NCI-H1694 treated with DMSO at 0.1 percent for 48 hours (cell line): ENCODE measurements around the gene HES5.

Source experiments
- DNase-seq: peaks from one replicate; lab custom pipeline; 2025; lab: John Stamatoyannopoulos, UW

Gene HES5

DNA sequence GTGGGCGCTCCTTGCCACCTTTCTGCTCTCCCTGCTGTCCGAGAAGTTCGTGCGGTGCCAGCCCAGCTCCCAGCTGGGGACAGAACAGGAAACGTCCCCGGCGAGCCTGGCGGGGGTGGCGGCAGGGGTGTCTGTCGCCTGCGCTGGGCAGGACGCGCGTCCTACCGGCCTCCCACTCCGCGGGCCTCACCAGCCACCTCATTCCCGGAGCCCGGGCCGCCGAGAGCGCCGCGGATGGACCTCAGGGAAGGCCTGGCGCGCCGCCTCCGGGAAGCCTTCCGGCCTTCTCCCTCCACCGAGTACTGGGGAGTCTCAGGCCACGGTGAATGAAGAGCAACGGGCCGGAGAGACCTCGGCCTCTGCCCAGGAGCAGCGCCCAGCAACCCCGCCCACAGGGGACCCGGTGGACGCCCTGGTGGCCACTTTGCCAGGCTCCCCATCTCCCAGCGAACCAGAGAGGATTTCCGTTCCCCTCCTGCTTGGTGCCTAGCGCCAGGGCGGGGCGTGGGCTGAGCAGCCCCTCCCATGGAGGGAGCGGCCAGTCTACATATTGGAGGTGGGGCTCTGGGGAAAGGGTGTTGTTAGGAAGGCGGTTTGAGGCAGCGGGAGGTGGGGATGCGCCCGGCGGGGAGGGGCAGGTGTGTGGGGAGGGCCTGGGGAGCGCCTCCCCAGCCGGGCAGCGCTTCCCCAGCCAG lies 16.6 kb upstream of the HES5 start:
- peak; percentile 72 for DNase-seq

DNA sequence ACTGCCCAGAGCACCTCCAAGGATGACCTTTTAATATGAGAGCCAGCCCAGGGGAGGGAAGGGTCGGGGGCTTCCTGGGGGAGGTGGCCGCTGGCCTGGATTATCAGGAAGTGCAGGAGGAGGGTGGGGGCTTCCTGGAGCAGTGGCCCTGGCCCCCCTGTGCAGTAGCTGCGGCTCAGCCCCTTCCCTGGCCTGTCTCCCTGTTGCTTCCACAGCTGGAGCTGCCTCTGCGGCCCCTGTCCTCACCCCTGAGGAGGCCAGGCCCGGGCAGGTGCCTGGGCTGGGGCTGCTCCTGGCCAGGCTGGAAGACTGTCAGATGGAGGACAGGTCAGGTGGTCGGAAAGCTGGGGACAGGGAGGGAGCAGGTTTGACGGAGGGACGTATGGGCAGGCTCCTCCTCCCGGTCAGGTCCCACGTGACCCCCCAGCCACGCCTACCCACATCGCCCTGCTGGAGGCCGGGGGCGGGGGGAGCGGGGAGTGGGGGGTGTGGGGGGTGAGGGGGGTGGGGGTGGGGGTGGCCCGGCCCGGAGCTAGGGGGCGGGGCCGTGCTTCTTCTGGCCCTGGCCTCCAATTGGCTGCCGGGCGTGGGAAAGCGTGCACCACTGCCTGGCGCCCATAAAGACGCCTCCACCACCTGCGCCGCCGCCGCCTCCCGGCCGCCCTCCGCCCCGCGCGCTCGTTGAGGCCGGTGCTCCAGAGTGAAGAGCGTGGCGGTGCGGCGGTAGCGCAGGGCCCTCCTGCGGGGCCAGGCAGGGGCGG lies 15.9 kb upstream of the HES5 start:
- peak; percentile 89 for DNase-seq

DNA sequence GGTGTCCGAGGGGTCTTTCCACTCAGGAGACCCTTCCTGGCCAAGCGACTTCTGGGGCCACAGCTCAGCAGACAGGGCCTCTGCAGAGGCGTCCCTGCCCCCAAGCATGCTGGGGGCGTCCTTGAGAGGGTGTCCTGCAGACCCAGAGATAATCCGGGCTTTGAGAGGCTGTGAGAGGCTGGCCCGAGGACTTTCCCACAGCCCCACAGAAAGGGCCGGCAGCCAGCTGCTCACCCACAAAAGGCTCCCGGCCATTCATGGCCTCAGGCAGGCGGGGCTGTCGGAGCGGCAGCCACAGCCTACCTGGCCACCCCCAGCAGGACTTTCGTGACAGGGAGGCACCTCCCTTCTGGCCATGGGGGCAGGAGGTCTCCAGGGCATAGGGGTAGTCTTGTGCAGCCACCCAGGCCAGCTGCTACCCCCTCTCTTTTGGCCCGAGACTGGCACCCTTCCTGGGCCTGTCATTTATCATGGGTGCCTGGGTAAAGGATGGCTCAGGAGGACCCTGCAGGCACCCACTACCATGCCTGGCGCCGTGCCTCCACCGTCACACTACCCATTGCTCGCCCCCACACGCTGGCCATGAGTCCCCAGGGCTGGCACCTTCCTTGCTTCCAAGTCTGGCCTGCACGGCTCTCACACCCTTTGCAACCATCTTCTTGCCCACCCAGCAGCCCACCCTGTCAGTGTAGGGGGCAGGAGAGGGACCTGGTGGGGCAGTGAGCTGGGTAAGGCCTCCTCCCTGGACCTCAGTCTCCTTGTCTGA lies 15.0 kb upstream of the HES5 start:
- no peak for DNase-seq

DNA sequence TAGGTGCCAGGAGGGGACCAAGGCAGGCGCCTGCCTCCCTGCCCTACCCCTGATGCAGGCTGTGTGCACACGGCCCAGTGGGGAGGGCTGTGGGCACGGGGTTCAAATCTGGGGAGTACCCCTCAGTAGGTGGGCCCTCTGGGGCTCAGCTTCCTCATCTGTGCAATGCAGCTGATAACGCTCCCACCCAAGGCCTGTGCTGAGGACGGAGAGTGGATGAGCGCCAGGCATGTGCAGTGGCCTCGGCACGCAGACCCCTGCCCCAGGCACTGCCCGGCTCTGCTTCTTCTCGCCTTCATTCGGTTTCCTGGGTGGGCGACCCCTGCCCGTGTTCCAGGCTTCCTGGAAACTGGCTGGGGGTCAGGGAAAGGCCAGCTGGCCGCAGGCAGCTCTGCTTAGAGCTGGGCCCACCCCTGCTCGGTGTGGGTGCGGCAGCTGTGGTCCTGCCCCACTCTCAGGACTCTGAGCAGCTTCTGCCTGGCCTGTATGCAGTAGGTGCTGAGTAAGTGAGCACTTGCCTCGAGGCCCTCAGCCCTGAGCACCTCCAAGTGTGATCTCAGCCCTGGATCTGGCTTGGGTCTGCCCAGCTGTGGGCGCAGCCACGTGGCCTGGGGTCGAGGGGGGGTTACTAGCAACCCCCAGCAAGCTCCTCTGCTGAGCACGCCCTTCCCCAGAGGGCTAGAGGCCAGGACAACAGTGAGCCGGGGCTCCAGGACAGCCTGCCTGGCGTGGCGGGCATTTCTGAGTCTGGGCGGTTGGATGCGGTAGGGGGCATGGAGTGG lies 14.2 kb upstream of the HES5 start:
- no peak for DNase-seq

DNA sequence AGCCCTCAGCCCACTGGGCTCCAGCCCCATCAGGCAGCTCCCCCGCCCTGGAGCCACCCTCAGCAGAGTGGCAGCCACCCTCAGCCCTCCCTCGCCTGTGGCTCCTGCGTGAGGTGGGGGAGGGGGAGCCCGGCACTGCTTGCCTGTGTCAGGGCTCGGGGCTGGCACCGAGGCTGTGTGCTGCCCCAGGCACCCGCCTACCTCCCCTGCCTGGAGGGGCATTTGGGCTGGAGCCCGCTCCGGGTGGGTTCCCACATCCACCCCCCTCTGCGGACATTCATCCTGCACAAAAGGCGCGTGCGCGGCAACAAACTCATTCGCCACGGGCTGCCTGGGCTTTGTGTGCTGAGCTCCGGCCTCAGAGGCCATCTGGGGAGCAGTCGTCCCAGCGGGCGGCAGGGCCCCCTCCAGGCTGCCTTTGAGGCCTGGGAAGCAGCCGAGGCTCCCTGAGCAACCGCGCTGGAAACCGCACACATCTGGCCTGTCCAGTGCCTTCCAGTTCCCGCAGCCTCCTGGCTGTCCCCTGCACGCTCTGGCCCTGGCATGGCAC lies 13.6 kb upstream of the HES5 start:
- DNase-seq = peak; percentile 43

DNA sequence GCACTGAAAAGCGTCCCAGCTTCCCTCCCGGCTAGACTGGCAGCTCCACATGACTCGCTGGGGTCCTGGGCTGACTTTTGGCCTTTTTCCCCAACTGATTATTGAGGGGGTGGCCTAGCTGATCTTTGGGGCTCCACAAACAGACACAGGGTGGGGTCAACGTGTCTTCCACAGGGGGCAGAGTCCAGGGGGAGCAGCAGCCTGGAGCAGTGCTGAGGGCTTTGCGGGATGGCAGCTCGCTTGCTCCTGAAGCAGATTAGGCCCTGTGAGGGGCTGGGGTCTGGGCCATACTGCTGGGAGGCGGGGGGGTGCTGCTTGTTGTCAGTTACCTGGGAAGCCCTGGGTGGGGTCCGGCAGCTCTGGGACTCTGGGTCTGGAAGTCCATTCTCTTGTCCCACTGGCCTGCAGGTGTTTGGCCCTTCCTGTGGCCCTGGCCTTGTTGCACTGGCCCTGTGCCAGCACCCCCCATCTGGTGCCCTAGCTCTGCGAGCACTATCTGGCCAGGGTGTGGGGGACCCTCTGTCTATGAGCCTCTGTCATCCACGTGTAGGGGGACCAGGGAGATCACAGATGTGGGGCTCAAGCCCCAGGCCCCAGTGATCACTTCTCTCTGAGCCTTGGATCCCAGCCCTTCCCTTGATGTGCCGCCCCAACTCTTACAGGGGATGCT lies 12.3 kb upstream of the HES5 start:
- DNase-seq = no peak

DNA sequence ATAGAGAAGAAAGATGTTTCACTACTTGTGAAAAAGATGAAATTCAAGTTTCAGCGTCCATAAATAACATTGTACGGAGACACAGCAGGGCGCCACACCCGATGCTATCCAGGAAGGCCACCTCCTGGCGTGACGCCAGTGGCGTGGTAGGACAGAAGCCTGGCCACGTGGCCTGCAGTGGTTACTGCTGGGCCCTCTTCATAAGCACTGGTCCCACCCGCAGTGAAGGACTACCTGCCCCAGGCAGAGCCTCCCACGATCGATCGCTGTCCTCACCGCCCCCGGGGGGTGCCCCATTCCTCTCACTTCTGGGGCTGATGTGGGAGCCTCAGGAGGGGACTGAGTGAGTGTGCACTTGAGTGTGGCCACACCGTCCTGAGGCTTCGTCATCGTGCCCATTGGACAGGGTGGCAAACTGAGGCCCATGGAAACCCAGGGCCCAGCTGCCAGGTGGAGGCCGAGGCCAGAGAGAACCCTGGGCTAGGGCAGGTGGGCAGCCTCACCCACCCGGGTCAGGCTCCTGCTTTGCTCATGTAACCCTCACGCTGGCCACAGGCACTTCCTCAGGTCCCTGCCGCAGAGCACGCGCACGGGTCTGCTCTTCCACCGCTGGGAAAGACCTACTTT lies 11.7 kb upstream of the HES5 start:
- no peak for DNase-seq

DNA sequence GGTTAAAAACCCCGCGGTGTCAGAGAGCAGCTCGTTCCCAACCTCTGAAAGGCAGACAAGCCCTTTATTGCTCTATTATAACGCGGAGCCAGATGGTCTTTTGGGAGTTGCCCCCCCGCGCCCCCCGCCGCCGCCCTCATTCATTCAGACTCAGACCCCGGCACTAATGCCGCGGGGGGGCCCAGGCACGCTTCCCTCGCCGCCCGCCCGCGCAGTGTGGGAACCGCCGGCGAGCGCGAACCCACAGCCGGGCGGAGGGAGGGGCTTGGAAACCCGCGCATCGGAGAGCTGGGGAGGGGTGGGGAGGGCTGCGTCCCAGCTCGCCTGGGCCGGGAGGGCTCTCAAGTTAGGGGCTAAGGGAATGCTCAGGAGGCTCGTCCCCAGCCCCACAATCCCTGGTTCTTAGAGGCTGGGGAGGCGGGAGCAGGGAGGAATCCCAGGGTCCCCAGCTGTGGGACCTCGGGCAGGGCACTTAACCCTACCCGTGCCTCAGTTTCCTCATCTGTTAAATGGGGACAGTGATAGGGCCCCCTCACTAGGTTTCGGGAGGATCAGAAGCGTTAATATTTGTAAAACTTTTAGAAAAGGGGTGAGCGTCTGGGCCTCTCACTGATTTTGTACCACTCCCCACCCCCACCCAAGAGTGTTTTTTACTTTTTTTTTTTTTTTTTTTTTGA lies 10.9 kb upstream of the HES5 start:
- peak; percentile 46 for DNase-seq

DNA sequence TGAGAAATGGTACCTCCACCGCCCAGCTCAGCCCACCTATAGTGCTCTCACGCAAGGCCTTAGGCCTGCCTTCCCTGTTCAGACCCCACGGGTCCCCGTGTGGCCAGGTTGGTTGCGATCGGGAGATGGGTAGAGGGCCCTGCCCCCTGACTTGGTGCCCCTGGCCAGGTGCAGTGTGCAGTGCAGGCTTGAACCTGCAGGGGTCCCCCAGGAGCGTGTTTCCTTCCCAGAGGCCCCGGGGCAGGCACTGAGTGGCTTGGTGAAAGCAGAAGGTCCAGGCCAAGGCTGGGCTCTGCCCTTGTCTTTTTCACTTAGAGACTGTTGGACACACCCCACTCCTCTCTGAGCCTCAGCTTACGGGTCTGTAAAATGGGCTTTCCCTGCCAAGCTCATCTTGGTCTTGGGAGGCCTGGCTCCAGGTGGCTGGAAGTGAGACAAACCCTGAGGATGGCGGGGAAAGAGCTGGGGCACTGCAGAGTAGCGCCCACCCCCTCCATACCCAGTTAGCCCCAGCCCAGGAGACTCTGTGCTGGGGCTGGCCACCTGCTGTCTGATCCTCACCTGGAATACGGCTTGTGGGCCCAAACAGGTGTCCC lies 9.3 kb upstream of the HES5 start:
- no peak for DNase-seq

DNA sequence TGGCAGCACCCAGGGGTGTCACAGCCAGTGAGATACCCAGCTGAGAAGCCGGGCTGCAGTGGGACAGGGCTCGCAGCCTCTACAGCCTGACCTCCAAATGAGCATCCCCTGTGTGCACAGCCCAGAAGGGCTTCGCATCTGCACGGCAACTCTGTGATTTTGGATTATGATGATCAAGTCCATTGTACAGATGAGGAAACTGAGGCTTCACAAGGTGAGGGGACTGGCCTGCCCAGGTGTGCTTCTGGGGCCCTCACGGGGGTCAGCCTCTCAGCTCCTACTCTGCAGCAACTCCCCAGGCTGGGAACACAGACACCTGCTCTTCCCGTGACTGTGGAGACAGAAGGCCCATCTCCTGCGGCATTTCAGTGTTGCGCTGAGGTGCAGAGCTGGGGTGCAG lies 8.8 kb upstream of the HES5 start:
- DNase-seq = no peak

DNA sequence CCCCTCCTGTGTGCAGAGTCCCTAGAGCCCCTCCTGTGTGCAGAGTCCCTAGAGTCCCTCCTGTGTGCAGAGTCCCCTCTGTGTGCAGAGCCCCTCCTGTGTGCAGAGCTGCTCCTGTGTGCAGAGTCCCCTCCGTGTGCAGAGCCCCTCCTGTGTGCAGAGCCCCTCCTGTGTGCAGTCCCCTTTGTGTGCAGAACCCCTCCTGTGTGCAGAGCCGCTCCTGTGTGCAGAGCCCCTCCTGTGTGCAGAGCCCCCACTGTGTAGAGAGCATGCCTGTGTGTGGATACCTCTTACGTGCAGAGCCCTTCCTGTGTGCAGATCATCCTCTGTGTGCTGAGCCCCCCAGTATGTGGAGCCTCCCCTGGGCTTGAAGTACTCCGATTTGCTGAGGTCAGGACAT lies 8.3 kb upstream of the HES5 start:
- DNase-seq = no peak

DNA sequence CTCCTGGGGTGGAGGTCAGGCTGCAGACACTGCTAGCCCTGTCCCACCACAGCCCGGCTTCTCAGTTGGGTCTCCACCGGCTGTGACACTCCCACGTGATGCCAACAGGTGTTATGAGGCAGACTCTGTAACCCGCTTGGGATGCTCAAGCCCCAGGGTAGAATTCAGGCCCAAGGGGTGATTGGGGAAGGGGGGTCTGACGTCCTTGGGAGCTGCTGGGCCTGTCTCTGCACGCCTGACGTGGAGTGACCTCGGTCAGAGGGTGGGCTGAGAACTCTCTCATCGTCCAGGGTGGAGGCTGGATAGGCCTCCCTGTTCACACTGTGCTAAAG lies 7.7 kb upstream of the HES5 start:
- DNase-seq = no peak

DNA sequence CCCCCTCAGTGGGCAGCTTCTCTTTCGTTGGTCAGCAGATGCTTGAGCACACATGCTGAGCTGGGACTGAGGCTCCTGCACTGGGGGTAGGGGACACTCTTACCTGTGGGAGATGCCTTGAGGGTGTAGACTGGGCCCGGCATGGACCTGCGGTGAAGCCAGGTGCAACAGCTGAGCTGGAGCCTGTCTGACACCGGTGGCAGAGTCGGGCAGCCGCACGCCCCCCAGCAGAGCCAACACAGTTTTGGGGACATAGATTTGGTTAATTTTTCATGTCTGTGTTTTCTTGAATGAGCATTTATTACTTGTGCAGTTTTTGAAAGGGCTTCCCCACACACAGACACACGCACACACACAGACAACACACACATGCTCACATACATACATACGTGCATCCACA lies 5.9 kb upstream of the HES5 start:
- DNase-seq = no peak

DNA sequence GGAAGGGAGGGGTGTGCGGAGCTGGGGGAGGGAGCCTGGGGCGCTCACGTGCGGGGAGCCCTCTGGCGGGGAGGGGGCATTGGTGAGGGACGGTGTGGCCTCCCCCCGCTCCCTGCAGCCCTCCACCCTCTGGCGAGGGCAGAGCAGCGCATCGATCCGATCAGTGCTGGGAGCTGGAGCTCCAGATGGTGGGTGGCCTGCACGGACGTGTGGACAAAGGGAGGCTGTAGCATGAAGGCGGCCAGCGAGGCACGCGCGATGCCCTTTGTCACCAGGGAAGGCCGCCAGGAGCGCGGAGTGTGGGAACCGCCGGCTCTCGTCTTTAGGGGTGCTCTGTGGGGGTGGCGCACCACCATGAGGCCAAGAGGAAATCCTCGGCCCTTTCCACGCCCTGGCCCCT lies 5.4 kb upstream of the HES5 start:
- no peak for DNase-seq

DNA sequence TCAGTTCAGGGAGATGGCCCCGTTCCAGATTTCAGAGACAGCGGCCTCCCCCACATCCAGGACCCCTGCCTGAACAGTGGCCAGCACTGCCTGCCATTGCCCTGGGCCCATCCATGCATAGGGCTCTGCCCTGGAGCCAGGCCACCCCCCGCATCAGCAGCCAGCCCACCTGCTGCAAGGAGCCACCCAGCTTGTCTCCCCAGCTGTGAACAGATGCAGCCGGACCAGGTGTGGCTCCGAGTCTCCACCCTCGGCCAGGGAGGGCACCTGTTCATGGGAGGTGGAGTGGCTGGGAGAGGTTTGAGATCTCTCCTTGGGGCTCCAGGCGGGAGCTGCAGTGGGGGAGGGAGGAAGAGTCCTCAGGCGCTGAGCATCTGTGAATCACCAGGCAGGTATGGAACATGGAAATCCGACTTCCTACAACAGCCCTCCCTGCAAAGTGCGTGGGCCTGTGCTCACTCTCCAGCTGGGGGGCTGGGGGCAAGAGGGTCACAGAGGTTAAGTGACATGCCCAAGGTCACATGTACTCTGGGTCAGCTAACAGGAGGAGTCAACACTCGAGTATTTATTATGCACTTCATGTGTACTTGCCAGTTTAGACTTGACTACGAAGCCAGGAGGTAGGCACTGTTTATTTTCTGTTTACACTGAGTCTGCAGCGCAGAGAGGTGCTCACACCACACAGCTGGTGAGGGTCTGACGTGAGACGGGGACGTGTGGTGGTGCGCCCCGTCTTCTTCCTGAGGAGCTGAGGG lies 4.8 kb upstream of the HES5 start:
- DNase-seq = no peak

DNA sequence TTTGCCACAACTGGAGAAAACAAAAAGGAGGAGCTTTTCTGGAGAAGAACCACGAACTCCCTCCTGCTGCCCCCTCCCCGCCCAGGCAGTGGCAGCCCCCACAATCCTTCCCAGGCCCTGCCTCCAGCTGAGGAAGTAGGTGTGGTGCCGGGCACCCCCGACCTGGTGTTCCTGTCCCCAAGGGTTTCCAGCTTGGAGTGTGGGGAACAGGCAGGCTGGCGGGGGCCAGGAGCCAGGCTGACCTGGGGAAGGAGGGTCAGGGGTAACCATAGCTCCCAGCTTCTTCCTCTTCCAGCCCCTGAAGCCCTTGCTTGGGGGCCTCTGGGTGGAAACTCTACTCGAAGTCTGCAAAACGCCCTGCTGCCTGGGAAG lies 4.2 kb upstream of the HES5 start:
- no peak for DNase-seq

DNA sequence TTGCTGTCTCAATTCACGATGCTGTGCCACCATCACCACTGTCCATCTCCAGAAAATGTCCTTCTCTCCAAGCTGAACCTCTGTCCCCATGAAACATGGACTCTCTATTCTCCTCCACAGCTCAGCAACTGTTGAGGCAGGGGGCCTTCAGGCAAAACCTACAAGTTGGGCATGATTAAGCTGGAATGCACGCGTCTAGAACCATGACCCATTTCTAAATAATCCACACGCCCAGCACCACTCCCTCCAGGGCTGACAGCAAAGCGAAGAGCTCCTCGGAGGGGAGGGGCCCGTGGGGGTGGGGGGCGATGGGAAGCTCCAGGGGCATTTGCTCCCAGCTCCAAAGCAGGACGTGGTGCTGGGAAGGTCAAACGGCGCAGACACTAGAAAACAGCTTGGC lies 3.3 kb upstream of the HES5 start:
- DNase-seq = no peak

DNA sequence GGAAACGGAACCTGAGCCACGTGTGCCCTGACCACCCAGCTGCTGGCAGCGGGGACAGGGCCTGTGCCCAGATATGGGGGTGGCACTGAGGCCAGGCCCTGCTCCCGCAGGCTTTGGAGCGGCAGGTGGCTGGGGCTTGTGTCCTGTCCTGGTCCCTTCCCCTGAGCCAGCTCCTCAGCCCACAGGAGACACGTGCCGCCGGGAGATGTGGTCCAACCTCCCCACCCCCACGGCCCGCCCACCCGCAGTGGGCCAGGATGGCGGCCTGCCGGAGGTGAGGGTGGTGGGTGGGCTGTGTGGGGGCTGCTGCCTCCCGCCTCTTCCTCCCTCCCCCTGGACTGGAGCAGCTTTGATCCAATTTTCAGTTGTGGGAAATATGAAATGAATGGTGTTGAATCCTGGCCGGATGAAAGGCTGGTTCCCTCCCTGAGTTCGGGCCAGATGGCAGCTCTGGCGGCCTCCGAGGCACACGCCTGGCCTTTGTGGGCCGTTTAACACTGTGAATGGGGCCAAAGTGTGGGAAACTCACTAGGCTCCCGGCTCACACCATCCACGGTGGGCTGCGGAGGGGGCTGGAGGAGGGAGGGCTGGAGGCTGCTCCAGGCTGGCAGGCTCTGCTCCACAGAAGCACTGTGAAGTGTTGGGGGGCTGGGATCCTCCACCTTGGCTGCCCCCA lies 2.6 kb upstream of the HES5 start:
- DNase-seq = no peak
